ENCODE data around the gene PDE7B. TPM values are rescaled to one million over a fixed set of nuclear protein-coding genes. Genes with fewer than 3 reads are reported as not detected.

Gene PDE7B
- total and polyA plus RNA-seq, 9 of the 15 experiments (the other 6 are each of a cell fraction or from before 2014, with no cell fraction given): 0.01 TPM; not detected in 8

- no peaks in the 10 kb centered on the region for H3K36me3 ChIP-seq (ENCODE audit: control insufficient read depth, insufficient read depth, low read length)
- ATAC-seq (no peak), FAIRE-seq (no peak), DNase-seq (ENCODE audit: extremely low read depth in 1 of 4, low spot score in 3 of 4) (no peak)
- no peaks in the 10 kb centered on the region for H3K4me1 ChIP-seq (replicated peaks in 1 of 2; ENCODE audit: control insufficient read depth in 2 of 2, insufficient read depth in 2 of 2, low read length in 2 of 2)
- H3K4me3 ChIP-seq: no peak overlapping the region
- WGBS (ENCODE audit: insufficient coverage, low coverage, missing lambda C conversion rate): 0% methylated on average over 2 of the region's 2 CpGs
- H3K9me3 ChIP-seq (replicated peaks; ENCODE audit: control insufficient read depth, insufficient read depth, low read depth, low read length): no peaks in the 10 kb centered on the region
- no peak overlapping the region for H2AFZ ChIP-seq (ENCODE audit: low read depth, low read length)
- H3K27me3 ChIP-seq (ENCODE audit: control insufficient read depth in 2 of 2, insufficient read depth in 2 of 2, low read length in 2 of 2): no peaks in the 10 kb centered on the region
- POLR2A ChIA-PET: no interaction called here
- no peak overlapping the region for H3K27ac ChIP-seq (ENCODE audit: extremely low read depth, low read depth, low read length)
- no peak overlapping the region for H3K9ac ChIP-seq (ENCODE audit: insufficient read depth in 1 of 2, low read depth in 2 of 2, low read length in 2 of 2)
- no peaks in the 10 kb centered on the region for H3K9me1 ChIP-seq (ENCODE audit: control insufficient read depth, insufficient read depth, low read length)
- intact Hi-C loops (cut with micrococcal nuclease): no loop called here
- no peak overlapping the region for H3K4me2 ChIP-seq (ENCODE audit: insufficient read depth, low read length)
- no TSS peak for BruUV-seq (replicated peaks)
- in situ Hi-C loops (cut with MboI): no loop called here
- no peaks in the 10 kb centered on the region for H3K79me2 ChIP-seq (ENCODE audit: control insufficient read depth, insufficient read depth, low read length)
- CTCF ChIA-PET (ENCODE audit: low intra/inter-chr PET ratio): no interaction called here
- no peak for TF ChIP-seq HMG20B (CRISPR knock-in tag; IDR thresholded peaks at IDR 0.05)
- no peak for TF ChIP-seq ELF2 (CRISPR knock-in tag; IDR thresholded peaks at IDR 0.05)
- no peak for TF ChIP-seq ZNF133 (CRISPR knock-in tag; IDR thresholded peaks at IDR 0.05)
- TF ChIP-seq SRSF3 (IDR thresholded peaks at IDR 0.05; ENCODE audit: insufficient read depth, low read length): no peak
- no peak for TF ChIP-seq THAP7 (CRISPR knock-in tag; IDR thresholded peaks at IDR 0.05)
- no peak for TF ChIP-seq ZNF76 (CRISPR knock-in tag; IDR thresholded peaks at IDR 0.05; ENCODE audit: borderline replicate concordance)
- TF ChIP-seq HNRNPLL (IDR thresholded peaks at IDR 0.05; ENCODE audit: low read depth, low read length, poor library complexity, severe bottlenecking): no peak
- TF ChIP-seq RBM14 (IDR thresholded peaks at IDR 0.05; ENCODE audit: borderline replicate concordance, insufficient read depth, low read depth, low read length): no peak
- TF ChIP-seq PPARD (CRISPR knock-in tag; IDR thresholded peaks at IDR 0.05): no peak
- TF ChIP-seq SREBF2 (CRISPR knock-in tag; IDR thresholded peaks at IDR 0.05): no peak
- no peak for TF ChIP-seq CSDE1 (IDR thresholded peaks at IDR 0.05)
- TF ChIP-seq ID3 (CRISPR knock-in tag; IDR thresholded peaks at IDR 0.05): no peak
- TF ChIP-seq ID3 (tag; IDR thresholded peaks at IDR 0.05): no peak
- no peak for TF ChIP-seq NFIX (CRISPR knock-in tag; IDR thresholded peaks at IDR 0.05; ENCODE audit: low read depth)
- TF ChIP-seq NRF1 (conservative IDR thresholded peaks at IDR 0.05 in 1 of 2, IDR thresholded peaks at IDR 0.05 in 1 of 2): no peak
- no peak for TF ChIP-seq PREB (CRISPR knock-in tag; IDR thresholded peaks at IDR 0.05)
- no peak for TF ChIP-seq NFXL1 (CRISPR knock-in tag; IDR thresholded peaks at IDR 0.05)
- no peak for TF ChIP-seq CCAR2 (IDR thresholded peaks at IDR 0.05; ENCODE audit: low read depth, low read length)
- TF ChIP-seq DLX4 (CRISPR knock-in tag; IDR thresholded peaks at IDR 0.05): no peak
- H4K20me1 ChIP-seq (replicated peaks; ENCODE audit: control insufficient read depth, insufficient read depth, low read length): no peaks in the 10 kb centered on the region
Observed at GRCh38 chr6:135996668-135997067, 145.2 kb downstream of the PDE7B start.
